ENCODE measurements around the gene CXCL5. TPM values are rescaled to one million over a fixed set of nuclear protein-coding genes. Genes with fewer than 3 reads are reported as not detected.

Gene CXCL5
- total RNA-seq, result not detected

- intact Hi-C loops (cut with DNase I; ENCODE audit: low total_unique reads), result no loop called here
- Histone ChIP-seq H3K36me3 (no peaks in the 10 kb centered on the region), H3K27me3 (no peaks in the 10 kb centered on the region), H3K27ac (no peak within 1 kb of the TSS), H3K4me3 (no peak within 1 kb of the TSS), H3K9me3 (no peaks in the 10 kb centered on the region), H3K4me1 (no peaks in the 10 kb centered on the region)
- TF ChIP-seq CTCF (IDR thresholded peaks at IDR 0.05) (no peak), POLR2A (IDR thresholded peaks at IDR 0.05) (no peak)
- DNase-seq, result no peak
These were observed at the start of gene CXCL5 for GRCh38 chr4:73998040-73999011. CXCL5 (minus strand) TSS chr4:73998677; CDS start chr4:73998581, 96 bp downstream.

- Histone ChIP-seq H3K4me3 (no peak overlapping the region), H3K27me3 (no peaks in the 10 kb centered on the region), H3K27ac (no peak overlapping the region), H3K9me3 (no peaks in the 10 kb centered on the region), H3K36me3 (no peaks in the 10 kb centered on the region), H3K4me1 (no peaks in the 10 kb centered on the region)
- no peak for TF ChIP-seq CTCF (IDR thresholded peaks at IDR 0.05)
- no peak for TF ChIP-seq POLR2A (IDR thresholded peaks at IDR 0.05)
- intact Hi-C loops (cut with DNase I; ENCODE audit: low total_unique reads), result no loop called here
- no peak for DNase-seq
These were observed 48.7 kb upstream of the CXCL5 start for GRCh38 chr4:74047152-74047551.

GRCh38 chr4:74045772-74046171 lies 47.3 kb upstream of the CXCL5 start:
- Histone ChIP-seq H3K36me3 (no peaks in the 10 kb centered on the region), H3K9me3 (no peaks in the 10 kb centered on the region), H3K4me1 (no peaks in the 10 kb centered on the region), H3K27ac (no peak overlapping the region), H3K27me3 (no peaks in the 10 kb centered on the region), H3K4me3 (no peak overlapping the region)
- TF ChIP-seq POLR2A (IDR thresholded peaks at IDR 0.05), result no peak
- no peak for TF ChIP-seq CTCF (IDR thresholded peaks at IDR 0.05)
- no peak for DNase-seq
- intact Hi-C loops (cut with DNase I; ENCODE audit: low total_unique reads), result no loop called here

- no peaks in the 10 kb centered on the region for H3K36me3 ChIP-seq
- no peak overlapping the region for H3K4me3 ChIP-seq
- H3K27me3 ChIP-seq, result no peaks in the 10 kb centered on the region
- TF ChIP-seq CTCF (IDR thresholded peaks at IDR 0.05), result no peak
- no peak for TF ChIP-seq POLR2A (IDR thresholded peaks at IDR 0.05)
- H3K4me1 ChIP-seq, result no peaks in the 10 kb centered on the region
- no peak overlapping the region for H3K27ac ChIP-seq
- no peaks in the 10 kb centered on the region for H3K9me3 ChIP-seq
- DNase-seq, result no peak
- intact Hi-C loops (cut with DNase I; ENCODE audit: low total_unique reads), result no loop called here
These were observed 46.8 kb upstream of the CXCL5 start for GRCh38 chr4:74045247-74045646.

GRCh38 chr4:74044677-74045076 lies 46.2 kb upstream of the CXCL5 start:
- Histone ChIP-seq H3K27ac (no peak overlapping the region), H3K4me1 (no peaks in the 10 kb centered on the region), H3K4me3 (no peak overlapping the region), H3K27me3 (no peaks in the 10 kb centered on the region), H3K9me3 (no peaks in the 10 kb centered on the region), H3K36me3 (no peaks in the 10 kb centered on the region)
- DNase-seq, result no peak
- intact Hi-C loops (cut with DNase I; ENCODE audit: low total_unique reads), result no loop called here
- TF ChIP-seq CTCF (IDR thresholded peaks at IDR 0.05) (no peak), POLR2A (IDR thresholded peaks at IDR 0.05) (no peak)

All from uterus (tissue), 4 donors.